HG03469 (cell line): ENCODE measurements around the gene TAB3.
A peak's percentile ranks its signal among the peaks of the same experiment; 100 is the strongest.
"Not testable (repeated sequence)": the region's sequence is repeated elsewhere in the genome, so short reads cannot be mapped to it uniquely, and the experiment has no call there.

ENCODE experiments used
- ATAC-seq: cut with Tn5 transposase; IDR thresholded peaks from one replicate; pipeline ENCODE4 v1.9.1; 2021; ENCODE audit warnings: mild to moderate bottlenecking, moderate library complexity, moderate number of reproducible peaks; ENCODE audit not compliant: unreplicated experiment

The TAB3 gene

DNA sequence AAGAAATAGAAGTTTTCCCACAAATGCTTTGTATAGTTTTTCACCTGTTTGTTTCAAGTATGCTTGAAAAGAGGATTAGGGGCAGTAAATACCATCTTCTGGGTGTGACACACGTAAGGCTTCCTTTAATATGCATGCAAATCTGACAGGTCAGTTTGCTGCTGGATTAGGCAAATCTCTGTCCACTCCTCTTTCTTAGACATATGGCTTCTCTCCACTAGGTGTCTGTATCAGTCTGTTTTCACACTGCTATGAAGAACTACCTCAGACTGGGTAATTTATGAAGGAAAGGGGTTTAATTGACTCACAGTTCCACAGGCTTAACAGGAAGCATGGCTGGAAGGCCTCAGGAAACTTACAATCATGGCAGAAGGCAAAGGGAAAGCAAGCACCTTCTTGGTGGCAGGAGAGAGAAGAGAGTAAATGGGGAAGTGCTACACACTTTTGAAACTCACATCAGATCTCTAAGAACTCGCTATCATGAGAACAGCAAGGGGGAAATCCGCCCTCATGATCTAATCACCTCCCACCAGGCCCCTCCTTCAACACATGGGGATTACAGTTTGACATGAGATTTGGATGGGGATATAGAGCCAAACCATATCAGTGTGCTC lies 66.9 kb downstream of the TAB3 start:
- ATAC-seq, result peak; percentile 74

DNA sequence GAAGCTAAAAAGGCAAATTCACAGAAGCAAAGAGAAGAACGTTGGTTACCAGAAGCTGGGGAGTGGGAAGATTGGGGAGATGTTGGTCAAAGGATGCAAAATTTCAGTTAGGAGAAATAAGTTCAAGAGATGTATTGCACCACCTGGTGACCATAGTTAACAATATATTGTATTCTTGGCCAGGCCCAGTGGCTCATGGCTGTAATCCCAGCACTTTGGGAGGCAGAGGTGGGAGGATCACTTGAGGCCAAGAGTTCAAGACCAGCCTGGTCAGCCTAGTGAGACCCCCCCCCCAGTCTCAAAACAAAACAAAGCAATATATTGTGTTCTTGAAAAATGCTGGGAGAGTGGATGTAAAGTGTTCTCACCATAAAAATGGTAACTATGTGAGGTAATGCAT lies 67.9 kb downstream of the TAB3 start:
- no peak for ATAC-seq

- no peak for ATAC-seq
These were observed 70.0 kb downstream of the TAB3 start for GRCh38 chrX:30819080-30819479.

DNA sequence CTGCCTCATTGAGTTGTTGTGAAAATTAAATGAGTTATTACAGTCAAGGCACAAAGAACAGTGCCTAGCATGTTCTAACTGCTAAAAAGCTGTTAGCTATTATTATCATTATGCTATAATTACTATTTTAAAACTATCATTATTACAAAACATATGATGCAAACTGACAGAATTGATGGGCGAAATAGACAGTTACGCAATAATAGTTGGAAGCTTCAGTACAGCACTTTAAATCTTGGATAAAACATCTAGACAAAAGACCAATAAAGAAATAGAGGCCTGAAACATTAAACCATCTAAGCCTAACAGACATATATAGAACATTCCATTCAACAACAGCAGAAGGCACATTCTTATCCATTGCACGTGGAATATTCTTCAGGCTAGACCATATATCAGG lies 73.0 kb downstream of the TAB3 start:
- no peak for ATAC-seq

- no peak for ATAC-seq
These were observed 74.1 kb downstream of the TAB3 start for GRCh38 chrX:30814978-30815377.

DNA sequence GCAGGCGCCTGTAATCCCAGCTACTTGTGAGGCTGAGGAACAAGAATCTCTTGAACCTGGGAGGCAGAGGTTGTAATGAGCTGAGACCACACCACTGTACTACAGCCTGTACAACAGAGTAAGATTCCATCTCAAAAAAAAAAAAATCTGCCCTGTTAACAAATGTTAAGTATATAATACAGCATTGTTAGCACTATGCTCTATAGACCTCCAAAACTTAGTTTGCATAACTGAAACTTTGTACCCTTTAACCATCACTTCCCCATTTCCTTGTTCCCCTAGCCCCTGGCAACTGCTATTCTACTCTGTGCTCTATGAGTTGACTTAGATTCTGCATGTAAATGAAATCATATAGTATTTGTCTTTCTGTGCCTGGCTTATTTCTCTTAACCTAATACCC lies 76.7 kb downstream of the TAB3 start:
- ATAC-seq, result peak; percentile 99

- ATAC-seq, result no peak
These were observed 82.8 kb downstream of the TAB3 start for GRCh38 chrX:30806187-30806728.

DNA sequence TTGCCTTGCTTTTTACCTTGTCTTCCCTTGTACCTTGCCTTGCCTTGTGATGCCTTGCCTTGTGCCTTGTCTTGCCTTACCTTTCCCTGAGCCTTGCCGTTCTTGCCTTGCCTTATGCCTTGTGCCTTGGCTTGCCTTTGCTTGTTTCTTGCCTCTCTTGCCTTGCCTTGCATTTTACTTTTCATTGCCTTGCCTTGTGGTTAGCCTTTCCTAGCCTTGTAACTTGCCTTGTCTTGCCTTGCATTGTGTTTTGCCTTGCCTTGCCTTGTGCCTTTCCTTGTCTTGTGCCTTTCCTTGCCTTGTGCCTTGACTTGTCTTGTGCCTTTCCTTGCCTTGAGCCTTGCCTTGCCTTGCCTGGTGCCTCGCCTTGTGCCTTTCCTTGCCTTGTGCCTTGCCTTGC lies 84.6 kb downstream of the TAB3 start:
- ATAC-seq, result no peak

DNA sequence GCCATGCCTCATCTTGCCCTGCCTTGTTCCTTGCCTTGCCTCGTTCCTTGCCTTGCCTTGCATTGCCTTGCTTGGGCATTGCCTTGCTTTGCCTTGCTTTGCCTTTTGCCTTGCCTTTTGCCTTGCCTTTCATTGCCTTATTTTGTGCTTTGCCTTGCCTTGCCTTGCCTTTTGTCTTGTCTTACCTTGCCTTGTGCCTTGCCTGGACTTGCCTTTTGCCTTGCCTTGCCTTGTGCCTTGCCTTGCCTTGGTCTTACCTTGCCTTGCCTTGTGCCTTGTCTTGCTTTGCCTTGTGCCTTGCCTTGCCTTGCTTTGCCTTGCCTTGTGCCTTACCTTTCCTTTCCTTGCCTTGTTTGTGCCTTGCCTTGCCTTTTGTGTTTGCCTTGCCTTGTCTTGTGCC lies 88.2 kb downstream of the TAB3 start:
- no peak for ATAC-seq

DNA sequence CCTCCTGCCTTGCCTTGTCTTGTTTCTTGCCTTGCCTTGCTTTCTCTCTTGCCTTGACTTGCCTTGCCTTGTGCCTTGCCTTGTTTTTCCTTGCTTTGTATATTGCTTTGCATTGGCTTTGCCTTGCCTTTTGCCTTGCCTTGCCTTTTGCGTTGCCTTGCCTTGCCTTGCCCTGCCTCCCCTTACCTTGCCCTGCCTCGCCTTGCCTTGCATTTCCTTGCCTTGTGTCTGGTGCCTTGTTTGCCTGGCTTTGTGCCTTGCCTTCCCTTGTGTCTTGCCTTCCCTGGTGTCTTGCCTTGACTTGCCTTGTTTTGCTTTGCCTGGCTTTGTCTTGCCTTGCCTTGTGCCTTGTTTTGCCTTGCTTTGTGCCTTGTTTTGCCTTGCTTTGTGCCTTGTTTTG lies 89.7 kb downstream of the TAB3 start:
- ATAC-seq, result no peak

- ATAC-seq, result no peak
These were observed 90.2 kb downstream of the TAB3 start for GRCh38 chrX:30798810-30799209.

DNA sequence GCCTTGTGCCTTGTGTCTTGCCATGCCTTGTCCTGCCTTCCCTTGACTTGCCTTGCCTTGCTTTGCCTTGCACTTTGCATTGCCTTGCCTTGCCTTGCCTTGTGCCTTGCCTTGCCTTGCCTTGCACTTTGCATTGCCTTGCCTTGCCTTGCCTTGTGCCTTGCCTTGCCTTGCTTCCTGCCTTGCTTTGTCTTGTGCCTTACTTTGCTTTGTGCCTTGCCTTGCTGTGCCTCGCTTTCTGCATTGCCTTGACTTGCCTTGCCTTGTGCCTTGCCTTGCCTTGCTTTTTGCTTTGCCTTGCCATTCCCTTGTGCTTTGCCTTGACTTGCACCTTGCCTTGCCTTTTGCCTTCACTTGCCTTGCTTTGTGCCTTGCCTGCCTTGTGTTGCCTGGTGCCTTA lies 91.8 kb downstream of the TAB3 start:
- ATAC-seq, result not testable (repeated sequence)

DNA sequence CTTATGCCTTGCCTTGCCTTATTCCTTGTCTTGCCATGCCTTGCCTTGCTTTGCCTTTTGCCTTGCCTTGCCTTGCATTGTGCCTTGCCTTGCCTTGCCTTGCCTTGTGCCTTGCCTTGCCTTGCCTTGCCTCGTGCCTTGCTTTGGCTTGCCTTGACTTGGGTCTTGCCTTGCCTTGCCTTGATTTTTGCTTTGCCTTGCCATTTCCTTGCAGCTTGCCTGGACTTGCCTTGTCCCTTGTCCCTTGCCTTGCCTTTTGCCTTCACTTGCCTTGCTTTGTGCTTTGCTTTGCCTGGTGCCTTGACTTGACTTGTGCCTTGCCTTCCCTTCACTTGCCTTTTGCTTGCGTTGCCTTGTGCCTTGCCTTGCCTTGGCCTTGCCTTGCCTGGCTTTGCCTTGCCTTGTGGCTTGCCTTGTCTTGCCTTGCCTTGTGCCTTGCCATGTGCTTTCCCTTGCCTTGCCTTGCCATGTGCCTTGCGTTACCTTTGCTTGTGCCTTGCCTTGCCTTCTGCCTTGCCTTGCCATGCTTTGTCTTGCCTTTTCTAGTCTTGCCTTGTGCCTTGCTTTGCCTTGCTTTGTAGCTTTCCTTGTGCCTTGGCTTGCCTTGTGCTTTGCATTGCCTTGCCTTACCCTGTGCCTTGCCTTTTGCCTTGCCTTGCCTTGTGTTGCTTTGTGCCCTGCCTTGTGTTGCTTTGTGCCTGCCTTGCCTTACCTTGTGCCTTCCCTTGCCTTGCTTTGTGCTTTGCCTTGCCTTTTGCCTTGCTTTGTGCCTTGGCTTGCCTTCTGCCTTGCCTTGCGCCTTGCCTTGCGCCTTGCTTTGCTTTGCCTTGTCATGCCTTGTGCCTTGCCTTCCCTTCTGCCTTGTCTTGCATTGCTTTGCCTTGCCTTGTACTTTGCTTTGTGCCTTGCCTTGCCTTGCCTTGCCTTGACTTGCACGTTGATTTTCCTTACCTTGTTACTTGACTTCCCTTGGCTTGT lies 92.8 kb downstream of the TAB3 start:
- ATAC-seq, result no peak

DNA sequence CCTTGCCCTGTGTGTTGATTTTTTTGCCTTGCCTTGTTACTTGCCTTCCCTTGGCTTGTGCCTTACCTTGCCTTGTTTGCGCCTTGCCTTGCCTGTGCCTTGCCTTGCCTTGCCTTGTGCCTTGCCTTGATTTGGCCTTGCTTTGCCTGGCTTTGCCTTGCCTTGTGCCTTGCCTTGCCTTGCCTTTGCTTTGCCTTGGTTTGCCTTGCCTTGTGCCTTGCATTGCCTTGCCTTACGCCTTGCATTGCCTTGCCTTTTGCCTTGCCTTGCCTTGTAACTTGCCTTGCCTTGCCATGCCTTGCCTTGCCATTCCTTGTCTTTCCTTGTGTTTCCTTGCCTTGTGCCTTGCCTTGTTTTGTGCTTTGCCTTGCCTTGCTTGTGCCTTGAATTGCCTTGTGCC lies 94.6 kb downstream of the TAB3 start:
- no peak for ATAC-seq

DNA sequence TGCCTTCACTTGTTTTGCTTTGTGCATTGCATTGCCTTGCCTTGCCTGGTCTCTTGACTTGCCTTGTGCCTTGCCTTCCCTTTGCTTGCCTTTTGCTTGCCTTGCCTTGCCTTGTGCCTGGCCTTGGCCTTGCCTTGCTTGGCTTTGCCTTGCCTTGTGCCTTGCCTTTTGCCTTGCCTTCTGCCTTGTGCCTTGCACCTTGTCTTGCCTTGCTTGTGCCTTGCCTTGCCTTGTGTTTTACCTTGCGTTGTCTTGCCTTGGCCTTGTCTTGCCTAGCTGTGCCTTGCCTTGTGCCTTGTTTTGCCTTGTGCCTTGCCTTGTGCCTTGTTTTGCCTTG lies 95.3 kb downstream of the TAB3 start:
- no peak for ATAC-seq

- ATAC-seq, result no peak
These were observed 95.8 kb downstream of the TAB3 start for GRCh38 chrX:30793075-30793766.

DNA sequence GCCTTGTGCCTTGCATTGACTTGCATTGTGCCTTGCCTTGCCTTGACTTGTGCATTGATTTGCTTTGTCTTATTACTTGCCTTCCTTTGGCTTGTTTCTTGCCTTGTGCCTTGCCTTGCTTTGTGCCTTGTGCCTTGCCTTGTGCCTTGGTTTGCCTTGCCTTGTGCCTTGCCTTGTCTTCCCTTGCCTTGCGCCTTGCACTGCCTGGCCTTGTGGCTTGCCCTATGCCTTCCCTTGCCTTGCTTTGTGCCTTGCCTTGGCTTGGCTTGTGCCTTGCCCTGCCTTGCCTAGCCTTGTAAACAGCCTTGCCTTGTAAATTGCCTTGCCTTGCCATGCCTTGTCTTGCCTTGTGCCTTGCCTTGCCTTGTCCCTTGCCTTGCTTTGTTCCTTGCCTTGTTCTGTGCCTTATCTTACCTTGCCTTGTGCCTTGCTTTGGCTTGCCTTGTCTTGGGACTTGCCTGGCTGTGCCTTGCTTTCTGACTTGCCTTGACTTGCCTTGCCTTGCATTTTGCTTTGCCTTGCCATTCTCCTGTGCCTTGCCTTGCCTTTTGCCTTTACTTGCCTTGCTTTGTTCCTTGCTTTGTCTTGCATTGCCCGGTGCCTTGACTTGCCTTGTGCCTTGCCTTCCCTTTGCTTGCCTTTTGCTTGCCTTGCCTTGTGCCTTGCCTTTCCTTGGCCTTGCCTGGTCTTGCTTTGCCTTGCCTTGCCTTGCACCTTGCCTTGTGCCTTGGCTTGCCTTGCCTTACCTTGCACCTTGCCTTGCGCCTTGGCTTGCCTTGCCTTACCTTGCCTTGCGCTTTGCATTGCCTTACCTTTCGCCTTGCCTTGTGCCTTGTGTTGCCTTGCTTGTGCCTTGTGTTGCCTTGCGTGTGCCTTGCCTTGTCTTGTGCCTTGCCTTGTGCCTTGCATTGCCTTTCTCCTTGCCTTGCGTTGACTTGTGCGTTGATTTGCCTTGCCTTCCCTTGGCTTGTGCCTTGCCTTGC lies 97.5 kb downstream of the TAB3 start:
- ATAC-seq, result no peak

- ATAC-seq, result no peak
These were observed 102.0 kb downstream of the TAB3 start for GRCh38 chrX:30787012-30787411.

GRCh38 chrX:30786374-30786773 lies 102.7 kb downstream of the TAB3 start:
- no peak for ATAC-seq

DNA sequence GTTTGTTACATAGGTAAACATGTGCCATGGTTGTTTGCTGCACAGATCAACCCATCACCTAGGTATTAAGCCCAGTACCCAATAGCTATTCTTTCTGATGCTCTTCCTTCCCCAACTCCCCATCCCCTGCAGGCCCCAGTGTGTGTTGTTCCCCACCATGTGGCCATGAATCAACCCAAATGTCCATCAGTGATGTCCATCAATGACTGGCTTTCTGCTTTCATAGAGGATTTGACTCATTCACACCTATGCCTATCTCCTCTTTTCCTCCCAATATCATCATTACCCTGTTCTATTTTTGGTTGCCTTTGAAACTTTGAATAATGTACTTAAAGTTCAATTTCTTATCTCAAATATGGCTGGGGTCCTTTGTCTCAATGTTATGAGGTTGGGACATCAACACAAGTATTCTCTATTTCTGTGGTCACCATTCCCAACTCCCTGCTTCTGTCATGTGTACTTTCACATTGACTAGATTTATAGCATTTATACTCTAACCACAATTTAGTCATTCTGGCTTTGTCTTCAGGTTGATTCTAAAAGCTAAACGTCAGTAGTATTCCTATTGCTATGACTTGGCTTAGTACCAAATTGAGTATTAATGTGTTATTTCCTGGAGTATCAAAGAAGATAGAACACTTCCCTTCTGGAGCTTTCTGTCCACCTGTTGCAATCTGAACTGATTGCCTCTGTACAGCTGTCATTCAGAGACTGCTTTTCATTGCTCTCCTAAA lies 107.2 kb downstream of the TAB3 start:
- no peak for ATAC-seq
